Stimulated activated CD4-positive, alpha-beta T cell treated with anti-CD3 and anti-CD28 coated beads, Interleukin-1b, Interleukin-23, amount 100 ng/mL, for 24 hours (primary cell): ENCODE measurements around the gene FAM184A.
A peak's percentile ranks its signal among the peaks of the same experiment; 100 is the strongest.

Experiments
- DNase-seq, 4 experiments: peaks; one replicate each; pipeline ENCODE4 v3.0.0-alpha.2; 2020; ENCODE audit warnings: low read depth in 4 of 4, low spot score in 1 of 4

The FAM184A gene

DNA sequence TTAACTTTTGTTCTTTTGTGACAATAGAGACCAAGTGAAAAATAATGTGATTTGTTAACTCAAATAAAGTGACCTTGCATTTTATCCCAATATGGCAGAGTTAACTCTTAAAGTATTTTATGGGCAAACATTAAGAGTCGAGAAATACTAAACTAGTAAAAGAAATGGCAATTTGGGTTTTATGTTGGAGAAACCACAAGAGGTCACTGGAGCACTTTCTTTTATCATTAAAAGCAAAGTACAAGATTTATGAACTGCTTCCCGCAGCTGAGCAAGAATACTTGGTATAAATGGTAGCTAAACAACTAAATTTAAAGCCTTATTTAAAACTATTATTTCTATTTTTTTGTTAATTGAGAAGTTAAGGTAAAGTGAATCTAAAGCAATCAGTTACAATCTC is 110.0 kb downstream of the FAM184A start:
- no peak for DNase-seq

DNA sequence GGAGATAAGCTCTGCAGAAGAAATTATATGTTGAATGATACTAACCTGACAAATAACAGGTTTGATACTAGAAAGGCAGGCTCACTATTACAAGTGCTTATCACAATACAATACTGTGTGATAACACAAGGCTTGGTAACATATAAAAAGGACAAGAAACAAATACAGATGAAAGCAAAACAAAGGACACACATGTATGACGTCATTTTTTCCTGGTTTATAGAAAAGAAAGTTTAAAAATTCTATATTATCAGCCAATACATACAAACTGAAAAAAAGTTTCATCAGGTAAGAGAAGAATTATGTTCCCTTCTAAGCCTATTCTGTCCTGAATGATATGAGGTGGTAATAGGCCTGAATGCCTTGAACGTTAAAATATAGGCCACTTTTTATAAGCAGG is 111.2 kb downstream of the FAM184A start:
- DNase-seq = no peak

DNA sequence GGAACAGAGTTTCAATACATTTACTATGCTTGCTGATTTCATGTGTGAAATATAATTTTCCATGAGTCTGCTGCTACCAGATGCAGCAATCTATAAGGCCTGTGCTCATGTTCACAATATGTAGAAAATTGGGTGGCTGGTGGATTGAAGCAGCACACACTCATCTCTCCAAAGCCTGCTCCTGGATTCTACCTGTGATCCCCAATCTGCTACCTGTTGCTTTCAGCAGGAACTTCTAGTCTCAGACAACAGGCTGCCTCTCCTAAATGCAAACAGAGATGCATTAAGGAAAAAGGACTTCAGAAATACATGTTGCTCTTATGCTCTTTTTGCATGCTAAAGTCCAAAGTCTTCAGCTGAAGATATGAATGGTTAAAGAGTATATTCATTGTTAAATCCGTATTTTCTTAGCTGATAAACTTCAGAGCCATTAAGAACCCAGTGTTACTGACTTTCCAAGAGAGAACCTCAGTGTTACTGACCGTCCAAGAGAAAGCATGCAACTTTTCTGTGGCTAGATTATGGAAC is 112.6 kb downstream of the FAM184A start:
- DNase-seq = no peak

DNA sequence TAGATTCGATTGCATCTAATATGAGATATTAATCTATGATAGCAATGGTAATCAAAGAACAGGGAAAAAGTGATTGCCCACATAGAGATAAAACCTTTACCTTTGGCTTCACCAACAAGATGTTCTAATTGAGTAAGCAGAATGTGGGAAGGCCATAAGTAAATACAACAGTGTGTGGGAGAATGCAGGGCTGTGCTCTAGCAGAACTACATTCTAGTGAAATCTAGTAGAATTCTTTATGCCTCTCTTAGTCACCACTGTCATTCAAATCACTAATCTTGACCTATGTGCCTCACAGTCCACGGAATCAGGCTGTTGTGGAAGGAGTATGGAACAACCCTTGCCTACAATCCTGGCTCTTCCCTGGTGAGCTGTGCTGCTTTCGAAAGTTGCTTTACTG is 113.1 kb downstream of the FAM184A start:
- DNase-seq = no peak

DNA sequence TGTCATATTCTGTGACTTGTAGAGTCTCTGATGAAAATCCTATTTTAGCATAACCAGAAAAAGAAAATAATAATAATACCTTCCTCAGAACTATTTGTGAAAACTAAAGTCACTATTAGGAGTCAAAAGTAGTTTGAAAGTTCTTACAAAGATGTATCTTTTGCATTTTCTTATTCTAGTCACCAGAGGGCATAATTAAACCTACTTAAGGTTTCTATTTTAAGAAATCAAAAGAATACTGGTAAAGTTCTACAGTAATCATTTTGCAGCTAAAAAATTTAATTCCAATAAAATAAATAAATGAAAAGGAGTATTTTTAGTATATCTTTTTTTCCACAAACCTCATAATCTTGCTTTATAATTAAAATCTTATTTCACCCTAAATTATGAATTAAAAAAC is 115.5 kb downstream of the FAM184A start:
- DNase-seq = no peak

DNA sequence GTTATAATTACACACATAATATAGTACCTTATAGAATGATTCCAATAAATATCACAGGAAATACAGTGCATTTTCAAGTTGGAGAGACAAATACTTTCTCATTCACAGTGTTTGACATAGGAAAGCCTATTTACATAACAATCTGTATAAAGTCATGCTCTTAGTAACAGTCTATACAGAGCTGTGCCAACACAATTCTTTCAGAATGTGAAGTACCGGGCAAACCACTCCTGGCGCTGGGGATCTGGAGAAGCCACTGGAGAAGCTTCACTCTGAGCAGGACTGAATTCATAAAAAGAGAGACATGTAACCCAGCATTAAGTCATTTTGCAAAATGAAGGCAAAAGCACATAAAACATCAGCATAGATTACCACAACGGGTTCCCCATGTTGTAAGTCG is 118.6 kb downstream of the FAM184A start:
- DNase-seq = no peak

DNA sequence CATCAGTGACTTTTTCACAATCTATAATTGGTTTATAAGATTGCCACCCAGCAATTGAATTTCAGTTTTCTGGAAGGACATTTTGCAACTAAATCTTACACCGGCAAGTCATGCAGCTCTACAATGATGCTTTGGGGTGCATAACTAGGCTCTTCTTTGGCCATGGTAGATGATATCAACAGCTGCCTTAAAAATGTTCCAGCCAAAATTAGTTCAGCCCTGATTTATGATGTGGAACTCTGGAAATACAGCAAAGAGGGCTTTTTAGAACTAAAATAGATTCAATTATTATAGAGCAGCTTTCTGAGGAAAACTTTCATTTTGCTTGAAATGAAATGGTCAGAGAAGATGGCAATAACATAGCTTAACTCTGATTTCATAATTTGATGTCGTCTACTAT is 125.1 kb downstream of the FAM184A start:
- no peak for DNase-seq

DNA sequence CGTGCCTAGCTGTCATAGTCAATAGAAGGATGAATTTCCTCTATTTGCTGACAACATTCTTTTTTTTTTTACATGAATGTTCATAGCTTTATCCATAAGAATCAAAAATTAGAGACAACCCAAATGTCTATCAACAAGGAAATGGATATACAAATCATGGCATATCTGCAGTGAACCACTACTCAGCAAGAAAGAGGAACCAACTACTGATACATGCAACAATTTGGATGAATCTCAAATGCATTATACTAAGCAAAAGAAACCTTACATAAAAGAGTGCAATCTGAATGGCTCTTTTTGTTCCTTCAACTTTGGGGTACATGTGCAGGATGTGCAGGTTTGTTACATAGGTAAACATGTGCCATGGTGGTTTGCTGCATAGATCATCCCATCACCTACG is 125.8 kb downstream of the FAM184A start:
- no peak for DNase-seq

DNA sequence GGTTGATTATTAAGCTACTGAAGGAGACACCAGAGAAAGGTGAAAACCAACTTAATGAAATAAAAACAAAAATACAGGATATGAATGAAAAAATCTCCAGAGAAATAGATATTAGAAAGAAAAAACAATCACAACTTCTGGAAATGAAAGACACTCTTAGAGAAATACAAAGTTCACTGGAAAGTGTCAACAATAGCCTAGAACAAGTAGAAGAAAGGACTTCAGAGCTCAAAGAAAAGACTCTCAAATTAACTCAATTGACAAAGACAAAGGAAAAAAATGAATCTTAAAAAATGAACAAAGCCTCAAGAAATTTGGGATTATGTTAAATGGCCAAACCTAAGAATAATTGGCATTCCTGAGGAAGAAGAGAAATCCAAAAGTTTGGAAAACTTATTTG is 133.2 kb downstream of the FAM184A start:
- no peak for DNase-seq

DNA sequence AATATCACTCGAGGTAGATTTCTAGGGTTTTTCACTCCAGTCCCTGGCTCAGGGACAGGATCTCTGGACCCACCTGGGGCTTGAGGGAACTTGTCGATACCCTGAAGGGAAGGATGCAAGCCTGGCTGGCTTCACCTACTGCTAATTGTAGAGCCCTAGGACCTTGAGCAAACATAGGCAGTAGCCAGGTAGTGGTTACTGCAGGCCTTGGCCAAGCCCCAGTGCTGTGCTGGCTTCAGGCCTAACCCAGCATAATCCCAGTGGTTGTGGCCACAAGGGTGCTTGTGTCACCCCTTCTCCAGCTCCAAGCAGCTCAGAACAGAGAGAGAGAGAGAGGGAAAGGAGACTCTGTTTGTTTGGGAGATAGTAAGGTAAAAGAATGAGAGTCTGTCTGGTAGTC is 137.7 kb downstream of the FAM184A start:
- no peak for DNase-seq

DNA sequence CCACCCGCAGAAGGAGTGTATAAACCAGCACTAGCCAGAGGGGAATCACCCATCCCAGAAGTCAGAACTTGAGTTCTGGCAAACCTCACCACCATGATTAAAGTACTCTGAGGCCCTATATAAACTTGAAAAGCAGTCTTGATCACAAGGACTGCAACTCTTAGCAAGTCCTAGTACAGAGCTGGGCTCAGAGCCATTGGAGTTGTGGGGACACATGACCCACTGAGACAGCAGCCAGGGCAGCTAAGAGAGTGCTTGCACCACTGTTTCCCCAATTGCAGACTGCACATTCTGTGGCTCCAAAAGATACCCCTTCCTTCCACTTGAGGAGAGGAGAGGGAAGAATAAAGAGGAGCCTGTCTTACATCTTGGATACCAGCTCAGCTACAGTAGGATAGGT is 138.8 kb downstream of the FAM184A start:
- no peak for DNase-seq

DNA sequence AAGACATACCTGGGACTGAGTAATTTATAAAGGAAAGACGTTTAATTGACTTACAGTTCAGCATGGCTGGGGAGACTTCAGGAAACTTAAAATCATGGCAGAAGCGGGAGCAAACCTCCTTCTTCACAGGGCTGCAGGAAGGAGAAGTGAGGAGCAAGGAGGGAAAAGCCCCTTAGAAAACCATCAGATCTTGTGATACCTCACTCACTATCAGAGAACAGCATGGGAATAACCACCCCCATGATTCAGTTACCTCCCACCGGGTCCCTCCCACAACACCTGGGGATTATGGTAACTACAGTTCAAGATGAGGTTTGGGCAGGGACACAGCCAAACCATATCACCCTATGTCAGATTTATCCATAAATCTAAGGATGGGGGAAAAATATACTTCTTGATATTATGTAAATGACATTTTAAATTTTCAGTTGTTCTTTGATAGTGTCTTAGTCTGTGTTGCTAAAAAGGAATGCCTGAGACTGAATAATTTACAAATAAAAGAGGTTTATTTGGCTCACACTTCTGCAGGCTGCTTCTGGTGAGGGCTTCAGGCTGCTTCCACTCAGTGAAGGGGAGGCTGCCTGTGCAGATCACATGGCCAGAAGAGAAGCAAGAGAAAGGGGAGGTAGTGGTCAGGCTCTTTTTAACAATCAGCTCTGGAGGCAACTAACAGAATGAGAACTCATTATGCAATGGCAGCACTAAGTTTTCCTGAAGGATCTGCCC is 142.3 kb downstream of the FAM184A start:
- DNase-seq = no peak

DNA sequence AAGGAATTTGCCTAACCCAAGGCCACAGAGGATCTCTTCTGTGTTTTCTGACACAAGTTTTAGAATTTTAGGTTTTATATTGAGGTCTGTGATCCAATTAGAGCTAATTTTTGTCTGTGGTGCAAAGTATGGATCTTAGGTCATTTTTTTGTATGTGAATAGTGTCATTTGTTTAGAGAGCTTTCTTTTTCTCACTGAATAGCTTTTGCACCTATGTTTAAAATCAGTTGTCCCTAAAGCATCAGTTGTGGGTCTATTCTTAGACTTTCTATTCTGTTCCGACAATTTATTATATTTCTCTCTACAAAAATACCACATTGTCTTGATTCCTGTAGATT is 143.2 kb downstream of the FAM184A start:
- no peak for DNase-seq

DNA sequence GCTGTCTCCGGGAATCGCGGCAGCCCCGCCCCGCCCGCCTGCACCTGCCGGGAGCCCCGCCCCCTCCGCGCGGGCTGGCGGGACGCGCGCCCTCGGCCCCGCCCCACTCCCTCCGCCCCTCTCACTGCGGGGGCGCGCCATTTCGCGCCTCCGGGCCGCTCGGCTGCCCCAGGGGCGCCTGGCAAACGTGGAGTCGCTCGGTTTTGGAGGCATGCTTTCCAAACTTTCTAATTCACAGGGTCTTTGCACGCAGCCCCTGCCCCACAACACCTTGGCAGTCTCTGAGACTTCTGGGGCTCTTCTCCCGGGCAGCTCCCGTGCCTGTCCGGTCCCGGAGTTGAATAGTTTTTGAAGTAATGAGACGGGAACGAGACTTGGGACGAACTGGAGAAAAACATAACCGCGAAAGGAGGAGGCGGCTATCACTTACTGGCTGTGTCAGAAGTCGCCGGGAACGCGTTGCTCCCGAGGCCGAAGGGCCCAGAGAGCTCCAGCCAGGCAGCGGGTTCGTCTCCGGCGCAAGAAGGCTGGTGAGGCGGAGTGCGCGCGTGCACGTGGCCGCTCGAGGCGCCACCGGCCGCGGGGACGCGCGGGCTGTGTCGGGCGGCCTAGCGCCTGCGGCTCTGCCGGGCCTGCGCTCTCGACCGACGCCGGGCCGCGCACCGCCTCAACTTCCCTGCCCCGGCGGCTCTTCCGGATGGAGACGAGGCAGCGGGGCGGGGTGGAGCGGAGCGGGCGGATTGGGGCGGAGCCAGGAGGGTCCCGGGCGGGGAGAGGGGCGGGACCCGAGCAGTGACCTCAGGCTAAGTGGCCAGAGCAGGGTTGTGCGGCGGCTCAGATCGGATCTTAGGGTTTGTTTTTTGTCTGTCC is 143.8 kb downstream of the FAM184A start, which contains the start of gene MCM9:
Gene MCM9, minus strand, starts transcription at position 699 of the 870 bp plus-strand sequence. CDS start 3,436 bp downstream, outside the sequence.
- peak; percentile 53 to 82 (median 80) for DNase-seq

DNA sequence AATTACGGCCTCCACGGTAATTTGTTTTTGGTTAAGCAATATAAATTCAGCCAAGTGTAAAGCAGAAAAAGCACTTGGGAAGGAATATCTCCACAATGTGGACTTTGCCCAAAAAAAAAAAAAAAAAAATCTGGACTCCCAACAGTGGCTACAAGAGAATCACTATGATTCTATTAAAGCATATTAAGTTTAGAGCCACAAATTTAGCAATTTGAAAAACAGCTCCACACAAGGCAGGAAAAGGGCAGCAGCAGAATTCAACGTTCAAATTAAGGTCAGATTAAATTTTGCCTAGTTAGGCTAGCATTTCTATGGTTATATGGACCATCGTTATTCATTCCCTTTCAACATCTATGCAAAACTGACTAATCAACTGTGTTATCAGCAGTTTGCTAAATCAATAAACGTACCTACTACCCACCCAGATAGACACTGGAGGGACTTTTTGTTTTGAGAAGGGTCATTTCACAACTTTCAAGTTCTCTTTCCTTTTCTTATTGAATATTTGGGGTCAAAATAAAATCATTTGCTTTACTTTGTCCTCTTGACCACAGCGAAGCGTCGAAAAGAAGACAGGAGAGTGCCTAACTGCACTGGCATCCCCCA is 144.5 kb downstream of the FAM184A start:
- DNase-seq = no peak

DNA sequence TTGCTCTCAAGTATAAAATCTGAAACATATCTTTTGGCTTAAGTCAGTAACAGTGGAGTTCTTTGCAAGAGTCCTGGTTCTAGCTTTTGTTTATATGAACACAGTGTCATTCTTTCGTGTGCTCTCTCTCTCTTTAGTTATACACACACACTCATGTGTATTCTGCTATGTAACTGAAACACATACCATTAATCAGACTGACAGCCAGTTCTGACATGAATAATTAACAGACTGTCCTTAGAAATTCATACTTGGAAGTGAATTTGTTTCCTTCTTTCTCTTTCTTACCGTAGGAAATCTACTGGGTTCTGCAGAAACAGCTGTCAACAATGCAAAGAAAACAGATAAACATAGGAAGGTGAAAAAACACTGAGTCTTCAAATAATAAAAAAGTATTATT is 146.0 kb downstream of the FAM184A start:
- no peak for DNase-seq

DNA sequence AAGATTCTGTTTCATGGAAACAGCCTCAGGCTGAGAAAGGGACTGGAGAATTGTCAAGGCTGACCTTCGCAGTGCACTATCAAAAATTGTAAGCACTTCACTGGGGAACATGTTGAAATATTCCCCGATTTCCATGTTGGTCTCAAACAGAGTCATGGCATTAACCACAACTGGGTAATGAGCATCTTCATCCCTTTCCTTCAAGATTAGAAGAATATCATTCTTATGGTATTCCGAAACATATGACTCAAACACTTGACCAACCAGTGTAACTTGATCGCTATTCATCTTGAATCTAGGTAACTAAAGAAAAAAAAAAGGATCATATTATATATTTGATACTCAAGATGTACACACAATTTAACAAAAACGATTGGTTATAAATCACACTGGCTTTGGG is 147.0 kb downstream of the FAM184A start:
- DNase-seq = no peak

DNA sequence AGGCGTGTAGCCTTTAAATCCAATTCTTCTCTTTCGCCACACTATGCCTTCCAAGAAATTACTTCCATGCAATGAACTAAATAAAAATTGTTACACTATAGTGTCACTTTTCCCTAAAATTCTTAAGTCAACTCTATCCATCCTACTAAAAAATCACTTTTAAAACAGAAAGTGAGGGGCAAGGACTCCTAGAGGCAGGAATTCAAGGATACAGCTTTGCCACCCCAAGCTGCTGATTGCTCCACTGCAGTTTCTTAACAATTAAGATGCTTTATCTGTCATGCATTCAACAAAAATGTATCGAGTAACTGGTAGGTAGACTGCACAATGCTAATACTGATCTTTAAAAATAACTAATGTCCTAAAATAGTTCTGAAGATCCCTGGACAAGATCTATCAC is 147.8 kb downstream of the FAM184A start:
- no peak for DNase-seq

DNA sequence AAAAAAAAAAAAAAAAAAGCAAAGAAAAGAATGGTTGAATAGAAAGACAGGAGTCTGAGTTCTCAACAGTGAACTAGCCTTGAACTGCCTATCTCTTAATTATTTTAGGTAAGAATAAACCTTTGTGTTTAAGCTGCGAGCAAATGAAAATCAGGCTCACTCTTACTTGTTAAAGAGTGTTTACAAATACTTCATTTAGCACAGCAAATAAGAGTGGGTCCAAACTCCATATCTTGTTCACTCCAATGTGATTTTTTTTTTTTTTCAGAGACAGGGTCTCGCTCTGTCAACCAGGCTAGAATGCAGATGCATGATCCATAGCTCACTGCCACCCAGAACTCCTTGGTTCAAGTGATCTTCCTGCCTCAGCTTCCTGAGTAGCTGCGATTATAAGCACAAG is 155.4 kb downstream of the FAM184A start:
- no peak for DNase-seq

DNA sequence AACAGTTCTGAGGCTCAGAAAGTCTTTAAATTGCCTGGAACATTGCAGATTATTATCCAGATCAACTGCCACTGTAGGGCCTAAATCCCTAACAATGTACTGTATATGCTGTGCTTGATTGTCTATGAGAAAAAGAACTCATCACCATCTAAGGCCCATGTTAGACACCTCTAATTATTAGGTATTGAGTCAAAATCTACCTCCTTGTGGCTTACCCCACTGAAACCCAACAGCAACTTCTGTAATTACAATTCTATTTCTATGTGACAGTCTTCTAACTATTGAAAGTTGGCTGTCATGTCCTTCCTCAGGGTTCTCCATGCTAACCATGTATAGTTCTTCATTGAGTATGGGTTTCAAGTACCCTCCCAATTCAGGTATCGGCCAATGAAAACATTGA is 157.4 kb downstream of the FAM184A start:
- no peak for DNase-seq

DNA sequence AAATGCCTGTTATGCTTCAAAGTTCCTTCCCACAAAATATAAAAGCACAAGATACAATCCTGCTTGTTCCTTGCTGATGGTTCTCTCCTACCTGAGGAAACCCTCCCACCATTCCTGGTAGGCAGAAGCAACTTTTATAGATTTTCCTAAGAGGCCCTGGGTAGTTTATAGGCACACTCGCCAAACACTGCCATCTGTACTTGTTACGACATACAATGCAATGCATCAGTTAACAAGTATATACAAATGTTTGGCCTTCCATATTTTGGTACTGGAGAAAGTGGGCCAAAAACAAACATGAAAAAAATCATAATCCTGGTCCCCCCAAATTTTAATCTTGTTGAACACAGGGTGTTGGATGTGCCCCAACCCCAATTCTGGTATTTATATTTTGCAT is 160.1 kb downstream of the FAM184A start:
- no peak for DNase-seq
